Activated gamma-delta T cell treated with Interleukin-2 at 50 U/mL for 16 hours (primary cell): Measurements from ENCODE around the gene RFXANK.
"Not testable (repeated sequence)": the region's sequence is repeated elsewhere in the genome, so short reads cannot be mapped to it uniquely, and the experiment has no call there.

Experiments
- DNase-seq: peaks from one replicate; pipeline ENCODE4 v3.0.0-alpha.2; 2020

Gene RFXANK

GRCh38 chr19:19207637-19208572, 15.8 kb downstream of the RFXANK start:
- no peak for DNase-seq

GRCh38 chr19:19209372-19209771, 17.3 kb downstream of the RFXANK start:
- DNase-seq, result no peak

- no peak for DNase-seq
These were observed 19.7 kb downstream of the RFXANK start, which contains the start of gene NCAN for GRCh38 chr19:19211499-19212420. NCAN (plus strand) TSS chr19:19211958; CDS start chr19:19216954, 4,996 bp downstream.

- no peak for DNase-seq
These were observed 20.9 kb downstream of the RFXANK start for GRCh38 chr19:19212916-19213315.

GRCh38 chr19:19213426-19214158, 21.5 kb downstream of the RFXANK start:
- no peak for DNase-seq

- DNase-seq, result no peak
These were observed 22.1 kb downstream of the RFXANK start for GRCh38 chr19:19214159-19214490.

GRCh38 chr19:19214892-19215291, 22.8 kb downstream of the RFXANK start:
- DNase-seq, result no peak

GRCh38 chr19:19215792-19216191, 23.7 kb downstream of the RFXANK start:
- DNase-seq, result no peak

GRCh38 chr19:19217099-19217498, 25.0 kb downstream of the RFXANK start:
- DNase-seq, result no peak

GRCh38 chr19:19218911-19219310, 26.9 kb downstream of the RFXANK start:
- DNase-seq, result no peak

- not testable (repeated sequence) for DNase-seq
These were observed 28.9 kb downstream of the RFXANK start for GRCh38 chr19:19221000-19221399.

- no peak for DNase-seq
These were observed 31.0 kb downstream of the RFXANK start for GRCh38 chr19:19223060-19223459.

- DNase-seq, result no peak
These were observed 31.6 kb downstream of the RFXANK start for GRCh38 chr19:19223636-19224035.

- no peak for DNase-seq
These were observed 32.2 kb downstream of the RFXANK start for GRCh38 chr19:19224150-19224851.

GRCh38 chr19:19224852-19225494, 32.9 kb downstream of the RFXANK start:
- DNase-seq, result peak; percentile 71

- no peak for DNase-seq
These were observed 34.1 kb downstream of the RFXANK start for GRCh38 chr19:19226204-19226603.

GRCh38 chr19:19226663-19227062, 34.6 kb downstream of the RFXANK start:
- DNase-seq, result no peak

GRCh38 chr19:19227217-19227616, 35.2 kb downstream of the RFXANK start:
- no peak for DNase-seq

GRCh38 chr19:19229701-19230100, 37.6 kb downstream of the RFXANK start:
- DNase-seq, result no peak

- DNase-seq, result no peak
These were observed 38.9 kb downstream of the RFXANK start for GRCh38 chr19:19230999-19231398.

- no peak for DNase-seq
These were observed 40.2 kb downstream of the RFXANK start for GRCh38 chr19:19232261-19232721.
